Measurements from ENCODE around the gene LMNTD2.
A peak's percentile ranks its signal among the peaks of the same experiment; 100 is the strongest.

LMNTD2 gene

GRCh38 chr11:512761-513595, 47.6 kb downstream of the LMNTD2 start:
- DNase-seq (ENCODE audit: low spot score), result no peak

- DNase-seq (ENCODE audit: low spot score), result no peak
Observed at GRCh38 chr11:508956-509355, 51.6 kb downstream of the LMNTD2 start.

- DNase-seq (ENCODE audit: low spot score), result no peak
Observed at GRCh38 chr11:507727-508515, 52.6 kb downstream of the LMNTD2 start.

- DNase-seq (ENCODE audit: low spot score), result peak; percentile 97
Observed at GRCh38 chr11:506995-507726, 53.4 kb downstream of the LMNTD2 start, which contains the start of gene RNH1. RNH1 (minus strand) TSS chr11:507242; CDS start chr11:502162, 5,080 bp downstream.

- DNase-seq (ENCODE audit: low spot score), result peak; percentile 97
Observed at GRCh38 chr11:506238-506994, 54.1 kb downstream of the LMNTD2 start.

GRCh38 chr11:504994-505344, 55.6 kb downstream of the LMNTD2 start:
- no peak for DNase-seq (ENCODE audit: low spot score)
